DND-41 (cell line): ENCODE measurements around the gene SCNN1A.

Source experiments
- ATAC-seq: fragments of 200-7000 bp; cut with Tn5 transposase; 3 replicates; pipeline ENCODE4 v1.9.1; 2021; ENCODE audit warnings: low read depth; ENCODE audit not compliant: insufficient read depth
- DNase-seq: peaks from one replicate; pipeline ENCODE4 v3.0.0-alpha.2; 2020
- H2AFZ ChIP-seq: 2 replicates; pipeline ENCODE4 v1.6.0; 2012; ENCODE audit warnings: low read depth, low read length
- H3K27ac ChIP-seq: 2 replicates; pipeline ENCODE4 v1.5.1; 2012; ENCODE audit warnings: low read length, inconsistent platforms
- H3K27me3 ChIP-seq: fragments of 200-600 bp; sonication (generic); 2 replicates; pipeline ENCODE4 v1.6.0; 2012; ENCODE audit warnings: low read length, mild to moderate bottlenecking, inconsistent platforms; ENCODE audit not compliant: insufficient read depth, poor library complexity
- H3K36me3 ChIP-seq: 2 replicates; pipeline ENCODE4 v1.5.1; 2012; ENCODE audit warnings: low read length, inconsistent platforms; ENCODE audit not compliant: insufficient read depth
- H3K4me1 ChIP-seq: 2 replicates; pipeline ENCODE4 v1.5.1; 2012; ENCODE audit warnings: mild to moderate bottlenecking, low read length; ENCODE audit not compliant: insufficient read depth
- H3K4me2 ChIP-seq: 2 replicates; pipeline ENCODE4 v1.6.0; 2012; ENCODE audit warnings: mild to moderate bottlenecking, moderate library complexity, low read length, inconsistent platforms; ENCODE audit not compliant: insufficient read depth
- H3K4me3 ChIP-seq, 2 experiments: fragments of 200-600 bp in 1 of 2; shearing (Covaris generic) in 1 of 2; 2 replicates each; pipeline ENCODE4 v1.5.1; 2012 to 2016; ENCODE audit warnings: inconsistent platforms in 2 of 2, low read length in 2 of 2, mild to moderate bottlenecking in 2 of 2, low read depth in 1 of 2, moderate library complexity in 1 of 2
- H3K79me2 ChIP-seq: 2 replicates; pipeline ENCODE4 v1.6.0; 2012; ENCODE audit warnings: low read length, inconsistent platforms; ENCODE audit not compliant: insufficient read depth
- H3K9ac ChIP-seq: 2 replicates; pipeline ENCODE4 v1.6.0; 2012; ENCODE audit warnings: low read depth, mild to moderate bottlenecking, inconsistent platforms, low read length, moderate library complexity
- H3K9me3 ChIP-seq: 2 replicates; pipeline ENCODE4 v1.5.1; 2012; ENCODE audit warnings: low read length, moderate library complexity, mild to moderate bottlenecking, inconsistent platforms; ENCODE audit not compliant: insufficient read depth, severe bottlenecking
- H4K20me1 ChIP-seq: 2 replicates; pipeline ENCODE4 v1.6.0; 2012; ENCODE audit warnings: low read length; ENCODE audit not compliant: insufficient read depth
- EZH2 ChIP-seq: IDR thresholded peaks from 3 replicates; pipeline ENCODE4 v1.6.1; 2012; ENCODE audit warnings: borderline replicate concordance, low read depth, mild to moderate bottlenecking, moderate library complexity, low read length, inconsistent platforms; ENCODE audit not compliant: severe bottlenecking
- TF ChIP-seq, protein P1 (sequence below): IDR thresholded peaks from 2 replicates; pipeline ENCODE4 v1.5.1; 2012; ENCODE audit warnings: borderline replicate concordance, low read length, moderate library complexity, mild to moderate bottlenecking; ENCODE audit not compliant: poor library complexity, severe bottlenecking; ENCODE audit errors: extremely low read depth

The SCNN1A gene

DNA sequence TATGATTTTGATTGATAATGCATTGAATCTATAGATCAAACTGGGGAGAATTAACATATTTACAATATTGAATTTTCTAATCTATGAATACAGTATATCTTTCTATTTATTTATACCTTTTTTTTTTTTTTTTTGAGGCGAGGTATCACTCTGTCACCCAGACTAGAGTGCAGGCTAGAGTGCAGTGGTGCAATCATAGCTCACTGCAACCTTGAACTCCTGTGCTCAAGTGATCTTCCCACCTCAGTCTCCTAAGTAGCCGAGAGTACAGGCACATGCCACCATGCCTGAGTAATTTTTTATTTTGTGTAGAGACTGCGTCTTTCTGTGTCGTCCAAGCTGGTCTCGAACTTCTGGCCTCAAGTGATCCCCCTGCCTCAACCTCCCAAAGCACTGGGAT lies 29.0 kb upstream of the SCNN1A start:
- TF ChIP-seq, protein P1, sequence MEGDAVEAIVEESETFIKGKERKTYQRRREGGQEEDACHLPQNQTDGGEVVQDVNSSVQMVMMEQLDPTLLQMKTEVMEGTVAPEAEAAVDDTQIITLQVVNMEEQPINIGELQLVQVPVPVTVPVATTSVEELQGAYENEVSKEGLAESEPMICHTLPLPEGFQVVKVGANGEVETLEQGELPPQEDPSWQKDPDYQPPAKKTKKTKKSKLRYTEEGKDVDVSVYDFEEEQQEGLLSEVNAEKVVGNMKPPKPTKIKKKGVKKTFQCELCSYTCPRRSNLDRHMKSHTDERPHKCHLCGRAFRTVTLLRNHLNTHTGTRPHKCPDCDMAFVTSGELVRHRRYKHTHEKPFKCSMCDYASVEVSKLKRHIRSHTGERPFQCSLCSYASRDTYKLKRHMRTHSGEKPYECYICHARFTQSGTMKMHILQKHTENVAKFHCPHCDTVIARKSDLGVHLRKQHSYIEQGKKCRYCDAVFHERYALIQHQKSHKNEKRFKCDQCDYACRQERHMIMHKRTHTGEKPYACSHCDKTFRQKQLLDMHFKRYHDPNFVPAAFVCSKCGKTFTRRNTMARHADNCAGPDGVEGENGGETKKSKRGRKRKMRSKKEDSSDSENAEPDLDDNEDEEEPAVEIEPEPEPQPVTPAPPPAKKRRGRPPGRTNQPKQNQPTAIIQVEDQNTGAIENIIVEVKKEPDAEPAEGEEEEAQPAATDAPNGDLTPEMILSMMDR, result no peak
- no peak for TF ChIP-seq EZH2
- DNase-seq, result no peak
- no peaks in the 10 kb centered on the region for H3K4me1 ChIP-seq
- no peak for ATAC-seq
- no peak overlapping the region for H3K4me3 ChIP-seq
- no peaks in the 10 kb centered on the region for H3K9me3 ChIP-seq
- H4K20me1 ChIP-seq, result no peaks in the 10 kb centered on the region
- no peak overlapping the region for H3K4me2 ChIP-seq
- no peaks in the 10 kb centered on the region for H3K27me3 ChIP-seq
- H2AFZ ChIP-seq, result no peak overlapping the region
- H3K79me2 ChIP-seq, result no peaks in the 10 kb centered on the region
- H3K9ac ChIP-seq, result no peak overlapping the region
- no peaks in the 10 kb centered on the region for H3K36me3 ChIP-seq
- no peak overlapping the region for H3K27ac ChIP-seq

DNA sequence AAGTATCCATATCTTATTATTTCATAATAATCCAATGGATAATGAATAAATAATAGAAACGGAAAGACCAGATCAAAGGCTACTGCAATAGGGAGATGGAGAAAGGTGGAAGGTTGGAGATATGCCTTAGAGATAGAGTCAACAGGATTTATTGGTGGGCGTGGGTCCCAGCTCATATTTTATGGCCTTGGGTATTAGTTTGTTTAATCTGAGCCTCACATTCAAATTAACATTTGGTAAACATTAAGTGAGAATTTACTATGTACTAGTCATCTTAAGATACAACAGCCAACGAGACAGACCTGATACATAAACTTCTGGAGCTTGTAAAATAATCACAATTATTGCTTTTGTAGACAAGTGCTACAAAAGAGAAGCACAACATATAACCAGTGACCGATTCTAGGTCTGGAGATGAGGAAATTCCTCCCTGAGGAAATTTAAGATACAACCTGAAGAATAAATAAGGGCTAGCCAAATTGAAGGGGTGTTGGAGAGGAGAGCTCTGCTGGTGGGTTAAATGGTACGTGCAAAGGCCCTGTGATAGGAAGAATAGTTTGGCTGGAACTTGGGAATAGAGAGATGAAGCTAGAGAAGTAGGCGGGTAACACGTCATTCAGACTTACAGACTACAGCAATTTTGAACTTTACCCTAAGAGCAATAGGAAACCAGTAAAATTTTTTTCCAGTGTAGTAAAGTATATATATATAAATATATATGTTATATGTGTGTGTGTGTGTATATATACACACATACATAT lies 24.7 kb upstream of the SCNN1A start:
- no peaks in the 10 kb centered on the region for H3K36me3 ChIP-seq
- no peaks in the 10 kb centered on the region for H3K79me2 ChIP-seq
- no peak overlapping the region for H3K4me3 ChIP-seq
- ATAC-seq (no peak), DNase-seq (no peak)
- H4K20me1 ChIP-seq, result no peaks in the 10 kb centered on the region
- H3K27me3 ChIP-seq, result no peaks in the 10 kb centered on the region
- no peaks in the 10 kb centered on the region for H3K9me3 ChIP-seq
- H2AFZ ChIP-seq, result no peak overlapping the region
- H3K27ac ChIP-seq, result no peak overlapping the region
- H3K4me2 ChIP-seq, result no peak overlapping the region
- no peak overlapping the region for H3K9ac ChIP-seq
- no peaks in the 10 kb centered on the region for H3K4me1 ChIP-seq
- TF ChIP-seq, protein P1, result no peak
- no peak for TF ChIP-seq EZH2

DNA sequence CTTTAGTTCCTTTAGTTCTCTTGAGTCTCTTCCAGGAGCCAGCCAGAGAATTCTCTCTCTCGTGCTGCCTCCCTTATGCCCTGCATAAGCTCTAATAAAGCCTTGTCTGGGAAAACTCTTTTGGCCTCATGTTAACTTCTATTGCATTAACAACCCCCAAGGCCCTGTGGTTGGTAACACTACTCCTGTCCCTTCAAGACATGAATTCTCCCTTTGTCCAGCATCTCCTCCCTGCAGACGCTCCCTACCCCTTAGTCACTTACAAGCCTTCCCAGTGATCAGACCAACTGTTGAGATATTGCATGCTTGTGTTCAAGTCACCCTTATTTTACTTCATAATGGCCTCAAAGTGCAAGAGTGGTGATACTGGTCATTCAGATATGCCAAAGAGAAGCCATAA lies 20.7 kb upstream of the SCNN1A start:
- Histone ChIP-seq H2AFZ (no peak overlapping the region), H4K20me1 (no peaks in the 10 kb centered on the region), H3K4me3 (no peak overlapping the region), H3K9ac (no peak overlapping the region), H3K27me3 (no peaks in the 10 kb centered on the region), H3K9me3 (no peaks in the 10 kb centered on the region), H3K4me2 (no peak overlapping the region), H3K79me2 (no peaks in the 10 kb centered on the region), H3K4me1 (no peaks in the 10 kb centered on the region), H3K36me3 (no peaks in the 10 kb centered on the region), H3K27ac (no peak overlapping the region)
- DNase-seq, result no peak
- ATAC-seq, result no peak
- TF ChIP-seq, protein P1, result no peak
- TF ChIP-seq EZH2, result no peak
